Naive B cell (primary cell): ENCODE results near the gene DBX1. TPM values are rescaled to one million over a fixed set of nuclear protein-coding genes. Genes with fewer than 3 reads are reported as not detected.
"Not testable (repeated sequence)": the region's sequence is repeated elsewhere in the genome, so short reads cannot be mapped to it uniquely, and the experiment has no call there.

Source experiments
- ATAC-seq, 2 donors: fragments of 150-1000 bp; cut with Tn5 transposase; 2 replicates each; pipeline ENCODE4 v1.10.0; 2021; ENCODE audit warnings: low read depth in 2 of 2, mild to moderate bottlenecking in 2 of 2, moderate library complexity in 2 of 2
- DNase-seq: peaks from one replicate; pipeline ENCODE4 v3.0.0; 2022
- H3K27ac Mint-ChIP-seq, 6 donors: one replicate each; pipeline ENCODE4 v1.8.0; 2020 to 2022; ENCODE audit warnings: mild to moderate bottlenecking in 6 of 6, mixed read lengths in 6 of 6, moderate library complexity in 5 of 6, inconsistent platforms in 2 of 6
- H3K27me3 Mint-ChIP-seq, 3 donors: one replicate each; pipeline ENCODE4 v1.8.0; 2021 to 2022; ENCODE audit warnings: mixed read lengths in 3 of 3, mild to moderate bottlenecking in 1 of 3
- H3K36me3 Mint-ChIP-seq, 2 donors: one replicate each; pipeline ENCODE4 v1.8.0; 2020 to 2022; ENCODE audit warnings: mixed read lengths in 2 of 2, inconsistent platforms in 1 of 2, mild to moderate bottlenecking in 1 of 2
- H3K4me1 Mint-ChIP-seq, 3 donors: one replicate each; pipeline ENCODE4 v1.8.0; 2020 to 2022; ENCODE audit warnings: mixed read lengths in 3 of 3, inconsistent platforms in 1 of 3, mild to moderate bottlenecking in 1 of 3, moderate library complexity in 1 of 3
- H3K4me3 Mint-ChIP-seq, 8 donors: one replicate each; pipeline ENCODE4 v1.8.0; 2020 to 2022; ENCODE audit warnings: mild to moderate bottlenecking in 8 of 8, mixed read lengths in 8 of 8, moderate library complexity in 8 of 8, inconsistent platforms in 2 of 8
- H3K9me3 Mint-ChIP-seq, 7 donors: one replicate each; pipeline ENCODE4 v1.8.0; 2020 to 2022; ENCODE audit warnings: mixed read lengths in 7 of 7, mild to moderate bottlenecking in 5 of 7, inconsistent platforms in 2 of 7, moderate library complexity in 1 of 7
- polyA plus RNA-seq, 6 donors: library from polyadenylated mRNA; unstranded; fragments of 300-500 nt; fragmentation: Illumina TruSeq; gene quantifications; one replicate each; pipeline ENCODE4 v1.2.3, GENCODE V29; 2021; ENCODE audit warnings: low read depth in 6 of 6

The DBX1 gene
- polyA plus RNA-seq, 6 donors from 2014 or later, result not detected

GRCh38 chr11:20156876-20157613, 3.2 kb downstream of the DBX1 start:
- ATAC-seq (peak; percentile 67 to 69), DNase-seq (peak; percentile 20)
- Mint-ChIP-seq H3K27ac (peak overlapping the region in 2 of 6 donors; percentile 37 to 87), H3K4me1 (peaks cover 16 to 22% (median 19%) of the 10 kb centered on the region in 3 donors), H3K36me3 (peaks cover 6 to 30% of the 10 kb centered on the region in 2 donors), H3K4me3 (peak overlapping the region in 6 of 8 donors; percentile 46 to 82 (median 68)), H3K9me3 (peaks cover 4 to 55% (median 22%) of the 10 kb centered on the region in 7 donors), H3K27me3 (peaks cover 64 to 82% (median 74%) of the 10 kb centered on the region in 3 donors)

GRCh38 chr11:20156280-20156875, 3.9 kb downstream of the DBX1 start:
- Mint-ChIP-seq H3K4me3 (peak overlapping the region; percentile 69 to 88 (median 76)), H3K9me3 (peaks cover 4 to 49% (median 22%) of the 10 kb centered on the region in 7 donors), H3K36me3 (peaks cover 6 to 30% of the 10 kb centered on the region in 2 donors), H3K27me3 (peaks cover 62 to 75% (median 68%) of the 10 kb centered on the region in 3 donors), H3K4me1 (peaks cover 16 to 20% (median 19%) of the 10 kb centered on the region in 3 donors), H3K27ac (peak overlapping the region in 2 of 6 donors; percentile 9 to 80)
- ATAC-seq (peak; percentile 16 to 44), DNase-seq (no peak)

GRCh38 chr11:20155683-20156279, 4.5 kb downstream of the DBX1 start:
- peaks cover 60 to 69% (median 62%) of the 10 kb centered on the region in 3 donors for H3K27me3 Mint-ChIP-seq
- peaks cover 6 to 30% of the 10 kb centered on the region in 2 donors for H3K36me3 Mint-ChIP-seq
- ATAC-seq (no peak), DNase-seq (no peak)
- H3K9me3 Mint-ChIP-seq, result peaks cover 4 to 46% (median 20%) of the 10 kb centered on the region in 7 donors
- peak overlapping the region; percentile 67 to 88 (median 76) for H3K4me3 Mint-ChIP-seq
- peak overlapping the region in 4 of 6 donors; percentile 9 to 95 (median 80) for H3K27ac Mint-ChIP-seq
- H3K4me1 Mint-ChIP-seq, result peaks cover 15 to 20% (median 19%) of the 10 kb centered on the region in 3 donors

- DNase-seq (no peak), ATAC-seq (no peak)
- H3K27ac Mint-ChIP-seq, result no peak overlapping the region
- H3K27me3 Mint-ChIP-seq, result peaks cover 51 to 67% (median 56%) of the 10 kb centered on the region in 3 donors
- H3K9me3 Mint-ChIP-seq, result peaks cover 4 to 39% (median 17%) of the 10 kb centered on the region in 7 donors
- peaks cover 13 to 20% (median 19%) of the 10 kb centered on the region in 3 donors for H3K4me1 Mint-ChIP-seq
- H3K36me3 Mint-ChIP-seq, result peaks cover 6 to 28% of the 10 kb centered on the region in 2 donors
- H3K4me3 Mint-ChIP-seq, result no peak overlapping the region
Measured at GRCh38 chr11:20154381-20154780, 5.9 kb downstream of the DBX1 start.

GRCh38 chr11:20138707-20139106, 21.6 kb downstream of the DBX1 start:
- no peak overlapping the region for H3K4me3 Mint-ChIP-seq
- peaks cover 0 to 2% (median 0%) of the 10 kb centered on the region in 7 donors for H3K9me3 Mint-ChIP-seq
- H3K27me3 Mint-ChIP-seq, result peaks cover 41 to 60% (median 47%) of the 10 kb centered on the region in 3 donors
- no peak for DNase-seq
- no peaks in the 10 kb centered on the region for H3K36me3 Mint-ChIP-seq
- H3K27ac Mint-ChIP-seq, result peak overlapping the region in 1 of 6 donors; percentile 14
- no peaks in the 10 kb centered on the region for H3K4me1 Mint-ChIP-seq
- no peak for ATAC-seq

- peaks cover 0 to under 1% (median 0%) of the 10 kb centered on the region in 3 donors for H3K4me1 Mint-ChIP-seq
- H3K27me3 Mint-ChIP-seq, result peaks cover 37 to 69% (median 54%) of the 10 kb centered on the region in 3 donors
- peaks cover 0 to 2% (median 0%) of the 10 kb centered on the region in 7 donors for H3K9me3 Mint-ChIP-seq
- no peaks in the 10 kb centered on the region for H3K36me3 Mint-ChIP-seq
- no peak overlapping the region for H3K27ac Mint-ChIP-seq
- H3K4me3 Mint-ChIP-seq, result no peak overlapping the region
- ATAC-seq (no peak), DNase-seq (no peak)
Measured at GRCh38 chr11:20137637-20138036, 22.6 kb downstream of the DBX1 start.

- Mint-ChIP-seq H3K36me3 (no peaks in the 10 kb centered on the region), H3K27me3 (peaks cover 29 to 65% (median 60%) of the 10 kb centered on the region in 3 donors)
- ATAC-seq, result no peak
Measured at GRCh38 chr11:20134991-20135736, 25.1 kb downstream of the DBX1 start.

GRCh38 chr11:20132667-20133039, 27.6 kb downstream of the DBX1 start:
- Mint-ChIP-seq H3K4me3 (peak overlapping the region in 4 of 8 donors; percentile 66 to 73 (median 68)), H3K36me3 (no peaks in the 10 kb centered on the region), H3K9me3 (no peaks in the 10 kb centered on the region), H3K4me1 (peaks cover 4 to 12% (median 11%) of the 10 kb centered on the region in 3 donors), H3K27me3 (peaks cover 21 to 52% (median 43%) of the 10 kb centered on the region in 3 donors), H3K27ac (peak overlapping the region in 1 of 6 donors; percentile 15)
- ATAC-seq (no peak), DNase-seq (no peak)

More at GRCh38 chr11:20134991-20135736, 25.1 kb downstream of the DBX1 start:
- Mint-ChIP-seq H3K4me3 (no peak overlapping the region), H3K27ac (no peak overlapping the region), H3K4me1 (peaks cover 4 to 12% (median 11%) of the 10 kb centered on the region in 3 donors), H3K9me3 (no peaks in the 10 kb centered on the region)
- no peak for DNase-seq

- Mint-ChIP-seq H3K27me3 (peaks cover 21 to 52% (median 44%) of the 10 kb centered on the region in 3 donors), H3K4me1 (peaks cover 4 to 12% (median 11%) of the 10 kb centered on the region in 3 donors), H3K36me3 (no peaks in the 10 kb centered on the region), H3K9me3 (no peaks in the 10 kb centered on the region), H3K27ac (peak overlapping the region in 2 of 6 donors; percentile 12 to 15), H3K4me3 (peak overlapping the region in 7 of 8 donors; percentile 66 to 87 (median 73))
- DNase-seq (no peak), ATAC-seq (peak; percentile 25 to 53)
Measured at GRCh38 chr11:20131788-20132666, 28.2 kb downstream of the DBX1 start.

GRCh38 chr11:20129665-20130064, 30.6 kb downstream of the DBX1 start:
- H3K4me1 Mint-ChIP-seq, result peaks cover 4 to 12% (median 11%) of the 10 kb centered on the region in 3 donors
- DNase-seq (no peak), ATAC-seq (no peak)
- H3K27me3 Mint-ChIP-seq, result peaks cover 21 to 54% (median 39%) of the 10 kb centered on the region in 3 donors
- no peak overlapping the region for H3K4me3 Mint-ChIP-seq
- no peaks in the 10 kb centered on the region for H3K9me3 Mint-ChIP-seq
- no peaks in the 10 kb centered on the region for H3K36me3 Mint-ChIP-seq
- H3K27ac Mint-ChIP-seq, result no peak overlapping the region

- not testable (repeated sequence) for H3K9me3 Mint-ChIP-seq, H3K4me3 Mint-ChIP-seq, H3K27ac Mint-ChIP-seq, ATAC-seq, DNase-seq, H3K36me3 Mint-ChIP-seq
- Mint-ChIP-seq H3K27me3 (peaks cover 27 to 42% (median 28%) of the 10 kb centered on the region in 3 donors), H3K4me1 (peaks cover 4 to 12% (median 11%) of the 10 kb centered on the region in 3 donors)
Measured at GRCh38 chr11:20128528-20128825, 31.8 kb downstream of the DBX1 start.
